Measurements from ENCODE around the gene ROR1. TPM values are rescaled to one million over a fixed set of nuclear protein-coding genes. Genes with fewer than 3 reads are reported as not detected.

The ROR1 gene
- total RNA-seq, 2 experiments from 2014 or later: 0.47 to 1.4 TPM

- Histone ChIP-seq H3K36me3 (ENCODE audit: insufficient read depth, low read length) (no peaks in the 10 kb centered on the region), H4K20me1 (ENCODE audit: insufficient read depth, low read length) (no peaks in the 10 kb centered on the region), H3K4me2 (ENCODE audit: low read length) (no peak overlapping the region), H3K9me3 (ENCODE audit: low read length) (no peaks in the 10 kb centered on the region), H3K9me2 (ENCODE audit: insufficient read depth, low read length) (no peaks in the 10 kb centered on the region), H3K27ac (ENCODE audit: low read depth, low read length, poor library complexity, severe bottlenecking) (no peak overlapping the region), H3K79me2 (ENCODE audit: insufficient read depth, low read depth, low read length) (no peaks in the 10 kb centered on the region), H3K4me3 (ENCODE audit: low read depth, low read length, poor library complexity, severe bottlenecking) (no peak overlapping the region), H2AFZ (ENCODE audit: low read length) (no peak overlapping the region), H3K4me1 (ENCODE audit: insufficient read depth, low read length, poor library complexity, severe bottlenecking) (no peaks in the 10 kb centered on the region)
- ChIA-PET POLR2A (interaction anchor here (0.5 kb wide), 1 partner anchor 446 kb away, joined by 3 read pairs; no protein-coding TSS in a partner anchor), CTCF (ENCODE audit: unreplicated experiment) (no interaction called here)
- no TSS peak for BruUV-seq (replicated peaks)
- intact Hi-C loops (cut with micrococcal nuclease; ENCODE audit: unreplicated experiment): no loop called here
- no peak for DNase-seq (ENCODE audit: low spot score)
- no peak for TF ChIP-seq EZH2phosphoT487 (IDR thresholded peaks at IDR 0.05; ENCODE audit: borderline replicate concordance, low read depth, low read length)
- TF ChIP-seq, protein P1, sequence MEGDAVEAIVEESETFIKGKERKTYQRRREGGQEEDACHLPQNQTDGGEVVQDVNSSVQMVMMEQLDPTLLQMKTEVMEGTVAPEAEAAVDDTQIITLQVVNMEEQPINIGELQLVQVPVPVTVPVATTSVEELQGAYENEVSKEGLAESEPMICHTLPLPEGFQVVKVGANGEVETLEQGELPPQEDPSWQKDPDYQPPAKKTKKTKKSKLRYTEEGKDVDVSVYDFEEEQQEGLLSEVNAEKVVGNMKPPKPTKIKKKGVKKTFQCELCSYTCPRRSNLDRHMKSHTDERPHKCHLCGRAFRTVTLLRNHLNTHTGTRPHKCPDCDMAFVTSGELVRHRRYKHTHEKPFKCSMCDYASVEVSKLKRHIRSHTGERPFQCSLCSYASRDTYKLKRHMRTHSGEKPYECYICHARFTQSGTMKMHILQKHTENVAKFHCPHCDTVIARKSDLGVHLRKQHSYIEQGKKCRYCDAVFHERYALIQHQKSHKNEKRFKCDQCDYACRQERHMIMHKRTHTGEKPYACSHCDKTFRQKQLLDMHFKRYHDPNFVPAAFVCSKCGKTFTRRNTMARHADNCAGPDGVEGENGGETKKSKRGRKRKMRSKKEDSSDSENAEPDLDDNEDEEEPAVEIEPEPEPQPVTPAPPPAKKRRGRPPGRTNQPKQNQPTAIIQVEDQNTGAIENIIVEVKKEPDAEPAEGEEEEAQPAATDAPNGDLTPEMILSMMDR (conservative IDR thresholded peaks at IDR 0.05; ENCODE audit: low read length): no peak
Measured at GRCh38 chr1:64172458-64172983, 398.7 kb downstream of the ROR1 start.

DNA sequence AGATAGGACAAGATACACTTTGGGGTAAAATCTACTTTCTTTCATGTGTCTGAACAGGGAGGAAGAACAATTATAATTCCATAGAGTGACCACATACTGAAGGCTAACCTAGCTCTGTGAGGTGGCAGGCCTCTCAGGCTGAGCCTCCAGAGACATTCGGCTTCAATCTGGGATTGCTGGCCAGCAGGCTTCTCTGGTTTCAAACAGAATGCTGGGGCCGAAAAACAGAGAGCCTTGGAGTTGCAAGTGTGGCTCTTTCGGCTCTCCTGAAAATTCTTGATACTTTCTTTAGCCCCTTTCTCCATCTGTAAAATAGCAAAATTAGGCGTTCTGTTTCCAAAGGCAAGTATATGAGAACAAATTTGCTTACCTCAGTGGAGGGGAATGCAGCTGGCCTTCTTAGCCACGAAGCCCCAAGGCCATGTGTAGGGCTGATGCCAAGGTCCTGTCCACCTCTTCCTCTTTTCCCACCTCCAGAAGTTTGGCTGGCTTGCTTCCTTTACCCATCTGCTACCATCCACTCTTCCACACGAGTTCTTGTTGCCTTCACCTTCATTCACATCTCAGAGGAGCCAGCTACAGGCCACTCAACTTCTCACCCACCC, 399.6 kb downstream of the ROR1 start:
- intact Hi-C loops (cut with micrococcal nuclease; ENCODE audit: unreplicated experiment): no loop called here
- H3K4me3 ChIP-seq (ENCODE audit: low read depth, low read length, poor library complexity, severe bottlenecking): no peak overlapping the region
- H4K20me1 ChIP-seq (ENCODE audit: insufficient read depth, low read length): no peaks in the 10 kb centered on the region
- no peak for DNase-seq (ENCODE audit: low spot score)
- BruUV-seq (replicated peaks): no TSS peak
- H3K9me3 ChIP-seq (ENCODE audit: low read length): no peaks in the 10 kb centered on the region
- H3K79me2 ChIP-seq (ENCODE audit: insufficient read depth, low read depth, low read length): no peaks in the 10 kb centered on the region
- no peak overlapping the region for H3K27ac ChIP-seq (ENCODE audit: low read depth, low read length, poor library complexity, severe bottlenecking)
- H3K9me2 ChIP-seq (ENCODE audit: insufficient read depth, low read length): no peaks in the 10 kb centered on the region
- CTCF ChIA-PET (ENCODE audit: unreplicated experiment): no interaction called here
- no peak overlapping the region for H2AFZ ChIP-seq (ENCODE audit: low read length)
- H3K36me3 ChIP-seq (ENCODE audit: insufficient read depth, low read length): no peaks in the 10 kb centered on the region
- POLR2A ChIA-PET: interaction anchor here (0.5 to 0.7 kb wide), 2 partner anchors 74 to 445 kb away, joined by 3 to 4 read pairs; no protein-coding TSS in a partner anchor
- H3K4me1 ChIP-seq (ENCODE audit: insufficient read depth, low read length, poor library complexity, severe bottlenecking): no peaks in the 10 kb centered on the region
- no peak overlapping the region for H3K4me2 ChIP-seq (ENCODE audit: low read length)
- TF ChIP-seq, protein P1 (conservative IDR thresholded peaks at IDR 0.05; ENCODE audit: low read length): no peak
- TF ChIP-seq EZH2phosphoT487 (IDR thresholded peaks at IDR 0.05; ENCODE audit: borderline replicate concordance, low read depth, low read length): no peak

GRCh38 chr1:64175639-64176038, 401.8 kb downstream of the ROR1 start:
- Histone ChIP-seq H3K4me3 (ENCODE audit: low read depth, low read length, poor library complexity, severe bottlenecking) (no peak overlapping the region), H3K4me1 (ENCODE audit: insufficient read depth, low read length, poor library complexity, severe bottlenecking) (no peaks in the 10 kb centered on the region), H3K27ac (ENCODE audit: low read depth, low read length, poor library complexity, severe bottlenecking) (no peak overlapping the region), H3K9me3 (ENCODE audit: low read length) (no peaks in the 10 kb centered on the region), H3K9me2 (ENCODE audit: insufficient read depth, low read length) (no peaks in the 10 kb centered on the region), H4K20me1 (ENCODE audit: insufficient read depth, low read length) (no peaks in the 10 kb centered on the region), H3K36me3 (ENCODE audit: insufficient read depth, low read length) (no peaks in the 10 kb centered on the region), H2AFZ (ENCODE audit: low read length) (no peak overlapping the region), H3K4me2 (ENCODE audit: low read length) (no peak overlapping the region), H3K79me2 (ENCODE audit: insufficient read depth, low read depth, low read length) (no peaks in the 10 kb centered on the region)
- ChIA-PET CTCF (ENCODE audit: unreplicated experiment) (no interaction called here), POLR2A (no interaction called here)
- no TSS peak for BruUV-seq (replicated peaks)
- no peak for DNase-seq (ENCODE audit: low spot score)
- intact Hi-C loops (cut with micrococcal nuclease; ENCODE audit: unreplicated experiment): no loop called here
- TF ChIP-seq, protein P1 (conservative IDR thresholded peaks at IDR 0.05; ENCODE audit: low read length): no peak
- no peak for TF ChIP-seq EZH2phosphoT487 (IDR thresholded peaks at IDR 0.05; ENCODE audit: borderline replicate concordance, low read depth, low read length)

All from OCI-LY7 (cell line).